ENCODE results near the gene TMEM132D.

TMEM132D gene

DNA sequence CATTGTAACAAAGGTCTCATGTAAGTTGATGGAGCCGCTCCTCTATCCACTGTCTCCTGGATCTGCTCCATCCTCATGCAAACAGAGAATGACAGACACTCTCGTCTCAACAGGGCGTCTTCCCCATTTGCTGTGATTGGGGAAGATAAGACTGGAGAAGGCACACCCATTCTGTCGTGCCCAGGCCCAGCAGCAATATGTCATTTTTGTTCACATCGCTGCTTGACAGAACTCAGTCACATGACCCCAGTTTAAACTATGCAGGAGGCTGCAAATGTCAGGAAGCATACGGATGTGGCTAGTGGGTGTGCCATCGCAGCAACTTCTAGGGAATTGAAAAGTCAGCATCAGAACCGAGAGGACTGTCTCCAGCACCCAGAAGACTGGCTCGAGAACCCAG, 290.5 kb downstream of the TMEM132D start:
- no peak for DNase-seq
- TF ChIP-seq GATA1 (IDR thresholded peaks at IDR 0.05; ENCODE audit: low read depth, low read length): no peak
- TF ChIP-seq POLR2A (IDR thresholded peaks at IDR 0.05; ENCODE audit: low read length): no peak

GRCh38 chr12:129610601-129611120, 293.2 kb downstream of the TMEM132D start:
- TF ChIP-seq GATA1 (IDR thresholded peaks at IDR 0.05; ENCODE audit: low read depth, low read length): no peak
- TF ChIP-seq POLR2A (IDR thresholded peaks at IDR 0.05; ENCODE audit: low read length): no peak

DNA sequence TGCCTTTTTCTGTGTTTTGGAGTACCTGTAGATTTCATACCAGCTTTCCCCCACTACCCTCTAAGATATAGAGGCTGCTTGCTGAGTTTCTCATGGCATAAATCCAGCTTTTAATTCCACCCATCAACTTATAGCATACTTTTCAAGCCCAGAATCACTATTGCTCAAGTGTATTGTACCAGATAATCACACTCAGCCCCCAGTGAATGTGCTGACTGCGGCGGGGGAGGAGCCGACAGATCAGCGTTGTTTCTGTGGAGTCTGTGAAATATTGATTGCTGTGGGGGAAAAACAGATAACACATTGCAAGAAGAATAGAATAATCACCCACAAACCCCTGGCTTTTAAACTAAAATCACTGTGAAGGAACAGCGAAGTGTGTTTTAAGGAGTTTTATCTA, 296.1 kb downstream of the TMEM132D start:
- no peak for TF ChIP-seq POLR2A (IDR thresholded peaks at IDR 0.05; ENCODE audit: low read length)
- no peak for DNase-seq

More at GRCh38 chr12:129610601-129611120, 293.2 kb downstream of the TMEM132D start:
- no peak for DNase-seq

- no peak for TF ChIP-seq GATA1 (IDR thresholded peaks at IDR 0.05; ENCODE audit: low read depth, low read length)
- no peak for TF ChIP-seq POLR2A (IDR thresholded peaks at IDR 0.05; ENCODE audit: low read length)
- DNase-seq: no peak
Observed at GRCh38 chr12:129607301-129607700, 296.5 kb downstream of the TMEM132D start.

GRCh38 chr12:129606239-129606638, 297.6 kb downstream of the TMEM132D start:
- no peak for TF ChIP-seq GATA1 (IDR thresholded peaks at IDR 0.05; ENCODE audit: low read depth, low read length)
- TF ChIP-seq POLR2A (IDR thresholded peaks at IDR 0.05; ENCODE audit: low read length): no peak
- no peak for DNase-seq

- DNase-seq: no peak
- no peak for TF ChIP-seq GATA1 (IDR thresholded peaks at IDR 0.05; ENCODE audit: low read depth, low read length)
- TF ChIP-seq POLR2A (IDR thresholded peaks at IDR 0.05; ENCODE audit: low read length): no peak
Observed at GRCh38 chr12:129605666-129606065, 298.2 kb downstream of the TMEM132D start.

- DNase-seq: no peak
- TF ChIP-seq GATA1 (IDR thresholded peaks at IDR 0.05; ENCODE audit: low read depth, low read length): no peak
- TF ChIP-seq POLR2A (IDR thresholded peaks at IDR 0.05; ENCODE audit: low read length): no peak
Observed at GRCh38 chr12:129604506-129604905, 299.3 kb downstream of the TMEM132D start.

DNA sequence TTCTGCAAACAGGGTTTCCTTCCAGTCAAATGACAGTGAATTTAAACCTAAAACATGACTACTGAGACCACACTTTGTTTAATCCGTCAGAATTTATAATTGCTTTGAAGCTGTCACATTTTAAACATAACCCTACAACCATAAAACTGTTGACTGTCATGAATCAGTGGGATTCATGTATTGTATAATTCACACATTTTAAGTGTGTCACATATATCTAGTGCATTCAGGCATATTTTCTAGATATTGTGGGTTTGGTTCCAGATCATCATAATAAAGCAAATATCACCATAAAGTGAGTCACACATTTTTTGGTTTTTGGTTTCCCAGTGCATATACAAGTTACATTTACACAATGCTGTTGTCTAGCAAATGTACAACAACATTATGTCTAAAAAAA, 304.4 kb downstream of the TMEM132D start:
- DNase-seq: no peak
- TF ChIP-seq POLR2A (IDR thresholded peaks at IDR 0.05; ENCODE audit: low read length): no peak
- no peak for TF ChIP-seq GATA1 (IDR thresholded peaks at IDR 0.05; ENCODE audit: low read depth, low read length)

- DNase-seq: no peak
- TF ChIP-seq POLR2A (IDR thresholded peaks at IDR 0.05; ENCODE audit: low read length) (no peak), GATA1 (IDR thresholded peaks at IDR 0.05; ENCODE audit: low read depth, low read length) (no peak)
Observed at GRCh38 chr12:129594098-129594497, 309.7 kb downstream of the TMEM132D start.

GRCh38 chr12:129592449-129592848, 311.4 kb downstream of the TMEM132D start:
- no peak for TF ChIP-seq GATA1 (IDR thresholded peaks at IDR 0.05; ENCODE audit: low read depth, low read length)
- TF ChIP-seq POLR2A (IDR thresholded peaks at IDR 0.05; ENCODE audit: low read length): no peak
- DNase-seq: no peak

GRCh38 chr12:129589503-129589902, 314.3 kb downstream of the TMEM132D start:
- DNase-seq: no peak
- no peak for TF ChIP-seq POLR2A (IDR thresholded peaks at IDR 0.05; ENCODE audit: low read length)
- TF ChIP-seq GATA1 (IDR thresholded peaks at IDR 0.05; ENCODE audit: low read depth, low read length): no peak

DNA sequence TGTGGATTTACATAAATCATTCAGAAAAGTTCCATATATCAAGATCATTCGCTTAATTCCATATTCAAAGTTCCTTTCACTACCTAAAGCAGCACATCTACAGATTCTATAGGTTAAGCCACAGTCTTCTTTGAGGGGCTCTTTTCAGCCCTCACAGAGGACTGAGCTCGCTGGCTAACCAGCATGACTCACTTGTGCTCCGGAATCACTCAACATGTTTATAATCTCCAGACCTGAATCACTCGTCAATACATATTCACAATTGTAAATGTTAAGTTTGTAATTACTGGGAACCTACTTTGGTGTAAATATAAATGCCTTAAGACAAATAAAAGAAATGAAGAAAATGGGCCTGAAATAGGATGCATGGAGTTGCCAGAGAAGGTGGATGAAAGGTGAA, 315.7 kb downstream of the TMEM132D start:
- TF ChIP-seq POLR2A (IDR thresholded peaks at IDR 0.05; ENCODE audit: low read length) (no peak), GATA1 (IDR thresholded peaks at IDR 0.05; ENCODE audit: low read depth, low read length) (no peak)
- DNase-seq: no peak

- TF ChIP-seq POLR2A (IDR thresholded peaks at IDR 0.05; ENCODE audit: low read length): no peak
- TF ChIP-seq GATA1 (IDR thresholded peaks at IDR 0.05; ENCODE audit: low read depth, low read length): no peak
- DNase-seq: no peak
Observed at GRCh38 chr12:129585296-129585695, 318.5 kb downstream of the TMEM132D start.

DNA sequence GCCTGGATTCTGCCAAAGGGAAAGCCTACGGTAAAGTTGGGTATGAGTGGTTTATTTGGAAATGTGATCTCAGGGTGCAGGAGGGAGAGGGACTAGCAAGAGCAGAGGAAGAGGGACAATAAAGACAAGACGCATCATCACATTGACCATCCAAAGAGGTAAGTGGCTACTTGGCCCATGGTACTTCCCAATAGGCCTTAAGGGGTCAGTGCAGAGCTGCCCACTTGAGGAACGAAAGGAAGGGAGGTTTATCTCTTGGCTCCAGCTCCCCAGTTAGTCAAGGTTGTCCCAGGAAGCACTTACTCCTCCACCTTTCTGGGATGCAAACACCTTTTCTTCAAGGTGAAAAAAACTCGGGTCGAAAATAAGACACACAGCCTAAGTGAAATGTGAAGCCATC, 323.9 kb downstream of the TMEM132D start:
- no peak for DNase-seq
- TF ChIP-seq POLR2A (IDR thresholded peaks at IDR 0.05; ENCODE audit: low read length) (no peak), GATA1 (IDR thresholded peaks at IDR 0.05; ENCODE audit: low read depth, low read length) (no peak)

DNA sequence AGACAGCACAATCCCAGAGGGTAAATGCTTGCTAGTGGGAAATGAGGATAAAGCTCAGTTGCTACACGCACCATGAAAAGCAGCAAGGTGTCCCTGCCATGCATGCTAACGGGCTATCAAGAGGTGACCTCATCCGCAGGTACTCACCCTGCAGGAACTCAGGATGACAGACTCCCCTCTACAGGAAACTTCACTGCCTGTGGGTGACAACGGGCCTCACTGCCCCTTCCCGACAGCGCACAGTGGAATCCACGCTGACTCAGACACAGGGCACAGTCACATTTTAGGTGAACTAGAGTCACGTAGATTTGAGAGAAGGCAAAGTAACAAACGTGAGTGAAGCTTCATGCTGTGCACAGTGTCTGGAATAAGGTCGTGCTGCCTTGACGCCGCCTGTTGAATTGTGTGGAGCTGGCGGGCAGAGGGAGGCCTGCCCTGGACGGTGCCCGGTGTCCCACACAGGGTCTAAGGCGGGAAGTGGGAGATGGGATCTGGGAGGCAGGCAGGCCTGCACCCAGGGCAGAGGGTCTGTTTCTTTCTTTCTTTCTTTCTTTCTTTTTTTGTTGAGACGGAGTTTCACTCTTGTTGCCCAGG, 331.8 kb downstream of the TMEM132D start:
- TF ChIP-seq GATA1 (IDR thresholded peaks at IDR 0.05; ENCODE audit: low read depth, low read length) (no peak), POLR2A (IDR thresholded peaks at IDR 0.05; ENCODE audit: low read length) (no peak)
- no peak for DNase-seq

Measured in erythroblast (primary cell).